HG02678 (cell line): Measurements from ENCODE around the gene USF2.

Experiments used
- ATAC-seq: cut with Tn5 transposase; IDR thresholded peaks from one replicate; pipeline ENCODE4 v1.9.1; 2021; ENCODE audit warnings: mild to moderate bottlenecking, moderate library complexity; ENCODE audit not compliant: unreplicated experiment

Gene USF2

DNA sequence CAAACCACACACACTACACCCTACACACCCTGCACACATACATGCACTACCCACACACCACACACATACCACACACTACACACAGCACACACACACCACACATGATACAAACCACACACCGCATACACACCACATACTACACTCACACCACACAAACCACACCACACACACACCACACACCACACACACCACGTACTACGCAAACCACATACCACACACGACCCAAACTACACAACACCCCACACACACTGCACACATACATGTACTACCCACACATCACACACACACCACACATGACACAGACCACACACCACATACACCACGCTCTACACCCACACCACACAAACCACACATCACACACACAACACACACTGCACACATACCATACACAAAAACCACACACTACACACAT is 29.8 kb downstream of the USF2 start:
- ATAC-seq = no peak

DNA sequence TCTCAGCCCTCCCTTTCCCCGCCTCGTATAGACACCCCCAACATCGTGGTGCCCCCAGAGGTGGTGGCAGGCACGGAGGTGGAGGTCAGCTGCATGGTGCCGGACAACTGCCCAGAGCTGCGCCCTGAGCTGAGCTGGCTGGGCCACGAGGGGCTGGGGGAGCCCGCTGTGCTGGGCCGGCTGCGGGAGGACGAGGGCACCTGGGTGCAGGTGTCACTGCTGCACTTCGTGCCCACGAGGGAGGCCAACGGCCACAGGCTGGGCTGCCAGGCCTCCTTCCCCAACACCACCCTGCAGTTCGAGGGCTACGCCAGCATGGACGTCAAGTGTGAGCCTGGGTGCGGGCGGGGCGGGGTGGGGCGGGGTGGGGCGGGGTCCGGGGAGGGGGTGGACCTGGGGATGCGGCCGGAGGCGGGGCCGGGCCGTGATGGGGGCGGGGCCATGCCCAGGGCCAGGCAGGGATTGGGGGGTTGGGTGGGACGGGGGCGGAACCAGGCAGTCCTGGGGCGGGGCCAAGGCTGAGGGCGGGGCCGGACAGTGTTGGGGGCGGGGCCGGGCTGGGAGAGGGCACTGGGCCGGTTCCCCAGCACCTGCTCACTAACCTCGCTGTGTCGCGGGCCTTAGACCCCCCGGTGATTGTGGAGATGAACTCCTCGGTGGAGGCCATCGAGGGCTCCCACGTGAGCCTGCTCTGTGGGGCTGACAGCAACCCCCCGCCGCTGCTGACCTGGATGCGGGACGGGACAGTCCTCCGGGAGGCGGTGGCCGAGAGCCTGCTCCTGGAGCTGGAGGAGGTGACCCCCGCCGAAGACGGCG is 31.0 kb downstream of the USF2 start:
- no peak for ATAC-seq

GRCh38 chr19:35300339-35300649 is 31.5 kb downstream of the USF2 start:
- no peak for ATAC-seq

DNA sequence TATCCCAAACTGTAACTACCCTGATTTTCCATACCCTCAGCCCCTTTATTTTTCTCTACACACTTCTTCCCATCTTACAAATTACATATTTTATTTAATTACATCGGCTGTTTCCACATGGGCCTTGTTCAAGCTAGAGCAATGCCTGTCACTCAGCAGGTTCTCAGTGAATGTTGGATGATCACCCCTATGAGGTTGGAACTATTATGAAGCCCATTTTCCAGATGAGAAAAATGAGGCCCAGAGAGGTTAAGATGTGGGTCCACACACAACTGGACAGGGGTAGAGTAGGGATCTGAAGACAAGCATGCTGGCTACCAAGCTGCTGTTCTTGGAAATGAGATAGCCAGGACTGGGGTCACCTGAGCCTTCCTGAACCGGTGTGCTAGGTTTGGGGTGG is 33.2 kb downstream of the USF2 start:
- ATAC-seq = no peak

- no peak for ATAC-seq
Observed at GRCh38 chr19:35302446-35302845, 33.7 kb downstream of the USF2 start.

GRCh38 chr19:35303357-35303915 is 34.7 kb downstream of the USF2 start:
- no peak for ATAC-seq

- ATAC-seq = no peak
Observed at GRCh38 chr19:35304036-35304435, 35.3 kb downstream of the USF2 start.

DNA sequence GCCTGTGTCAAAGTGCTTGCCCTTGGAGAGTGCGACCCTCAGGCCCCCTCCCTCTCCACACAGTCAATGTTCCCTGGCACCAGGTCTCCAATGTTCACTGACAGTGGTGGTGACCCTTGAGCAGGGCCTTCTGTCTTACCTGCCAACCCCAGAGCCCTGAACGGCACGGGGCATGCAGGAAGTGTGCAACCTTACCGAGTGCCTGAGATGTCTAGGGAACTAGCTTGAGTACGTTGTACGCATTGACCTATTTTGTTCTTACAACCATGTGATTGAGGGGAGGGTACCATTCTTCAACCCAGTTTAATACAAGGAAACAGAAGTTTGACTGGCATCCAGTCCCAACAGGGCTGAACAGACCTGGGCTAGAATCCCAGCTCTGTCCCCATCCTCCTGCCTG is 36.4 kb downstream of the USF2 start:
- ATAC-seq = no peak

DNA sequence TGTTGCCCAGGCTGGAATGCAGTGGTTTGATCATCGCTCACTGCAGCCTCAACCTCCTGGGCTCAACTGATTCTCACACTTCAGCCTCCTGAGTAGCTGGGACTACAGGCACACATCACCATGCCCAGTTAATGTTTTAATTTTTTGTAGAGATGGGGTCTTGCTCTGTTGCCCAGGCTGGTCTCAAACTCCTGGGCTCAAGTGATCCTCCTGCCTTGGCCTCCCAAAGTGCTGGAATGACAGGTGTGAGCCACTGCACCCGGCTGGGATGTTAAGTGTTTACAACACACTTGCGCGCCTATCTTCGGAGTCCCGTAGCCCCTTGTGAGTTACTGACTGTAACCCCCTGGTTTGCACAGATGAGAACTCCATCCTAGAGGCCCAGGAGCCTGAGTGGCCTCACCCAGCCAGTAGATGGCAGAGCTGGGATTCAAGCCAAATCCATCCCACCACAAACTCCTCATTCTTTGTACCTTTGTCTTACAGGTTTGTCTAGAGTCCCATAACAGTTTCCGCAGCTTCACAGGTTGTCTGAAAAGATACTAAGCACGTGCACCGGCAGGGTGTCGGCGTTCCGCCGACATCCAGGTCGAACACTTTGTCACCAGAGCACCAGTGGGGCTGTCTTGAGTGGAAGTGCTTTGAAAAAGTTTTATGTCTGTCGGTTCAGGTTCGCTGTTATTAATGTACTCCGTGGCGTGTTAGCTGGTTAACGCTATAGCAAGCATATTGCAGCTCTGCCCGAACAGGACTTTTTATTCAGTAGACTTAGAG is 37.9 kb downstream of the USF2 start:
- no peak for ATAC-seq

DNA sequence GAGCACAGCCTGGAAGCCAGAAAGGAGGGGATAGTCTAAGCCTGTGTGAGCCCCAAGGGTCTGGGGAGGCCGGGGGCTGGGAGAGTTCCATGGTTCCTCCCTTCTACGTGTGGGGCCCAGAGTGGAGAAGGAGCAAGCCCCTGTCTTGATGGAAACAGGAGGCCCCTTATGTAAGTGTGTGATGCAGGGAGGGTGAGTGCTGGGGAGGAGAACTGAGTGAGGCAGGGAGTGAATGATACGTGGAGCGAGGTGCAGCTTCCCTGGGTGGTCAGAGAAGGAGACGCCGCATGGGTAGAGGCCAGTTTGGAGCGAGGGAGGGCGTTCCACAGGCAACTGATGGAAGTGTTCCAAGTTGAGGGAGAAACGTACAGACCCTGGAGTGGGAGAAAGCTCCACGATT is 39.2 kb downstream of the USF2 start:
- ATAC-seq = no peak

DNA sequence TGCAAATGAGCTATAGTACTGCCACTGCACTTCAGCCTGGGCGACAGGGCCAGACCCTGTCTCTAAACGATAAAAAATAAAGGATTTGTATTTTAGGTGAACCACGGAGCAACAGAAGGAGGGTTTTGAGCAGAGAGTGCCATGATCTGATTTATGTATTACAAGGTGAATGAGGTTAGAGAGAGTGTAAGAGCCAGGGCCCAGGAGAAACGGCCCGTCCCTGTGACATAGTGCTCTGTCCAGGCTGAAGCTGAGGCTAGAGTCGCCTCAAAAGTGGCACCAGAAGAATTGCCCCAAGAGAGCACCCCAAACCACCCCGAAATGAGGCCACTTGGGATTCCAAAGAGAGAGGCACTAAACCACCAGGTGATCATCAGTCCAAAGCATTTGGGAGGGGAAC is 40.1 kb downstream of the USF2 start:
- no peak for ATAC-seq

DNA sequence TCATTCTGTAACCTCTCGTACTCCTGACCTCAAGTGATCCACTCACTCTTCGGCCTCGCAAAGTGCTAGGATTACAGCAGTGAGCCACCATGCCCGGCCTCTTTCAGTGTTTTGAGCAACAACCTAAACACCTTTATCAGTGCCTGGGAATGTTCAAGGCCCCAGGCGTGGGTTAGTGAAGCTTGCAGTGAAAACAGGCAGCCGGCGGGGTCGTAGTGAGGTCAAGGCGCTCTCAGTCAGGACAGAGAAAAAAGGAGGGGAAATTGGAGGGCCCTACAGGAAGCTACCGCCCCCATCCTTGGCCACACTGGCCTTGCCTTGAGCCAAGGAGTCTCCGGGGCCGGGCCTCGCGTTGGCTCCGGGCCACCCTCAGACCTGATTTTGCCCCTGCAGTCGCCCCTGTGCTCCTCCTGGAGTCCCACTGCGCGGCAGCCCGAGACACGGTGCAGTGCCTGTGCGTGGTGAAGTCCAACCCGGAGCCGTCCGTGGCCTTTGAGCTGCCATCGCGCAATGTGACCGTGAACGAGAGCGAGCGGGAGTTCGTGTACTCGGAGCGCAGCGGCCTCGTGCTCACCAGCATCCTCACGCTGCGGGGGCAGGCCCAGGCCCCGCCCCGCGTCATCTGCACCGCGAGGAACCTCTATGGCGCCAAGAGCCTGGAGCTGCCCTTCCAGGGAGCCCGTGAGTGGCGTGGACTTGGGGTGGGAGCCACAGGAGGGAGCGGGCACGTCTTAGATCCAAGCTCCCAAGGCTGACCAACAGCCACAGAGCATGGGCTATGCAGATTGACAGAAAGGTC is 40.9 kb downstream of the USF2 start:
- no peak for ATAC-seq

DNA sequence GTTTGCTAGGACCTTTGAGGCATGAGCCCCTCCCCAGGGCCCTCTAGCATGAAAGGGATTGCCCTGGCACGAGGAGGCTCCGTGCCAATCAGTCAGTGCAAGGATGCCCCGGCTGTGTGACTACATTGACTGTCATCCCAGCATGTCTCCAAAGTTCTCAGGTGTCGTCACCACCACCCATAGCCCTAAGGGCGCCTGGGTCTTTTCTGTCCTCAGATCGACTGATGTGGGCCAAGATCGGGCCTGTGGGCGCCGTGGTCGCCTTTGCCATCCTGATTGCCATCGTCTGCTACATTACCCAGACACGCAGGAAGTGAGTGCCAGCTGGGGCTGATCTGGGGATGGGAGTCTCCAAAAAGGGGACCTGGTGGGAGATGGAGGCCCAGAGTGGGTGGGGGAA is 41.6 kb downstream of the USF2 start:
- no peak for ATAC-seq

GRCh38 chr19:35310811-35311465 is 42.2 kb downstream of the USF2 start:
- ATAC-seq = no peak

GRCh38 chr19:35311901-35312665 is 43.3 kb downstream of the USF2 start:
- ATAC-seq = no peak

GRCh38 chr19:35313587-35313986 is 44.8 kb downstream of the USF2 start:
- ATAC-seq = no peak

- ATAC-seq = no peak
Observed at GRCh38 chr19:35314031-35314430, 45.3 kb downstream of the USF2 start.

DNA sequence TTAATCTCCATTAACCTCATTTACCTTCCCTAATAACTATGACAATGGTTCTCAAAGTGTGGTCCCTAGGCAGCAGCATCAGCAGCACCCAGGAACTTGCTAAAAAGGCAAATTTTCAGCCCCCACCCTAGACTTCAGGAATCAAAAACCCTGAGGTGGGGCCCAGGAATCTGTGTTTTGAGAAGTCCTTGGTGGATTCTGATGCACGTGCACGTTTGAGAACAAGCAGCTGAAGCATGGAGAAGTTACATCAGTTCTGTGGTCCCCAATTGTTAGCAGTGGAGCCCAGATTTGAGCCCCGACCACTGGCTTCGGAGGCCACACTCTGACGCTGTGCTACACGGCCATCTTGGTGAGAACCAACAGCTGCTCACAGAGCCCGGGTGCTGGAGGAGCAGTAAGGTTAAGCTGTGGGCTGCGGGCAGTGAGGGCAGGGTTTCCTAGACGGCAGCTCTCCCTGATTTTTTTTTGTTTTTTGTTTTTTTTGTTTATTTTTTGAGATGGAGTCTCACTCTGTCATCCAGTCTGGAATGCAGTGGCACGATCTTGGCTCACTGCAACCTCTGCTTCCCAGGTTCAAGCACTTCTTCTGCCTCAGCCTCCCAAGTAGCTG is 46.2 kb downstream of the USF2 start:
- no peak for ATAC-seq

GRCh38 chr19:35315883-35316282 is 47.1 kb downstream of the USF2 start:
- ATAC-seq = no peak

DNA sequence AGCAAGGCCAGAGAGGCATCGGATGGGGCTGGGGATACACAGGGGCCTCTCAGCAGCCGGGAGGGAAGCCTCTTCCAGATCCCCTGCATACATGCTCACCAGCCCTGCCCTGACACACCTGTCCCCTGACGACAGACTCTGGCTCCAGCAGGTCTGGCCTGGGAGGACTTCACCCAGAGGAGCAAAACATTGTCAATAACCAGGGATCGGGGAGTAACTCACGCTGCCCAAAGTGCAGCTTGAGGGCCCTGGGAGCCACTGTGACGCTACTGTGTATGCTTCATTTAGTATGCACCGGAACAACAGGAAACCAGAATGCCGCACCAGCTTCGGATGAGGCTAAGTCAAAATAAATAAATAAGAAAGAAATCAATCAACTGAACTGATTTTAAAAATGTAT is 47.8 kb downstream of the USF2 start:
- no peak for ATAC-seq
